Caco-2 (cell line): ENCODE data around the gene MYL7. TPM values are rescaled to one million over a fixed set of nuclear protein-coding genes. Genes with fewer than 3 reads are reported as not detected.

ENCODE experiments used
- Bru-seq: library from RNA; stranded (reverse); fragments of 400-500 nt; gene quantifications from one replicate; lab custom pipeline; 2021; lab: Mats Ljungman, UMichigan
- BruChase-seq, 2 experiments: library from RNA; stranded (reverse); fragments of 400-500 nt; gene quantifications; one replicate each; lab custom pipeline; 2021; lab: Mats Ljungman, UMichigan
- BruUV-seq: library from RNA; stranded (reverse); fragments of 400-500 nt; replicated peaks from 2 replicates; lab custom pipeline; 2021; lab: Mats Ljungman, UMichigan
- CTCF ChIA-PET: fragments of 300-600 bp; sonication (Branson Sonifier 250); formaldehyde crosslinking; loops from one replicate; lab custom pipeline; 2022; ENCODE audit warnings: antibody characterized with exemption; lab: Charles Lee
- POLR2A ChIA-PET: fragments of 300-600 bp; sonication (Branson Sonifier 250); formaldehyde crosslinking; loops from one replicate; lab custom pipeline; 2022; ENCODE audit warnings: antibody characterized with exemption; lab: Charles Lee
- DNase-seq, 2 experiments: peaks; one replicate each; pipeline versions ENCODE4 v3.0.0 to v3.0.0-alpha.2; 2020 to 2022
- H3K27me3 ChIP-seq: replicated peaks from 2 replicates; pipeline ENCODE4 v1.6.0; 2011; ENCODE audit warnings: low read length; ENCODE audit not compliant: control insufficient read depth, insufficient read depth
- H3K36me3 ChIP-seq: 2 replicates; pipeline ENCODE4 v1.5.1; 2011; ENCODE audit warnings: low read length; ENCODE audit not compliant: control insufficient read depth, insufficient read depth
- H3K4me1 ChIP-seq: fragments of 250-450 bp; sonication (Bioruptor Pico); 2 replicates; pipeline ENCODE4 v1.5.1; 2020; ENCODE audit warnings: mild to moderate bottlenecking
- H3K4me3 ChIP-seq: 2 replicates; pipeline ENCODE4 v1.5.1; 2011; ENCODE audit warnings: low read depth, mild to moderate bottlenecking, control low read depth, low read length
- H3K9me3 ChIP-seq: fragments of 250-450 bp; sonication (Bioruptor Pico); 2 replicates; pipeline ENCODE4 v1.5.1; 2020; ENCODE audit warnings: mild to moderate bottlenecking, moderate library complexity
- H3K27ac Mint-ChIP-seq: one replicate; pipeline ENCODE4 v1.8.0; 2022; ENCODE audit warnings: mixed read lengths; ENCODE audit not compliant: unreplicated experiment
- H3K27me3 Mint-ChIP-seq: one replicate; pipeline ENCODE4 v1.8.0; 2022; ENCODE audit warnings: mixed read lengths; ENCODE audit not compliant: insufficient read depth, unreplicated experiment
- H3K36me3 Mint-ChIP-seq: one replicate; pipeline ENCODE4 v1.8.0; 2022; ENCODE audit warnings: mild to moderate bottlenecking, mixed read lengths; ENCODE audit not compliant: insufficient read depth, unreplicated experiment
- H3K4me1 Mint-ChIP-seq: one replicate; pipeline ENCODE4 v1.8.0; 2022; ENCODE audit warnings: low read depth, mixed read lengths; ENCODE audit not compliant: unreplicated experiment
- H3K4me3 Mint-ChIP-seq: one replicate; pipeline ENCODE4 v1.8.0; 2022; ENCODE audit warnings: mild to moderate bottlenecking, moderate library complexity, mixed read lengths; ENCODE audit not compliant: unreplicated experiment
- H3K9me3 Mint-ChIP-seq: one replicate; pipeline ENCODE4 v1.8.0; 2022; ENCODE audit warnings: mixed read lengths; ENCODE audit not compliant: unreplicated experiment
- CTCF ChIP-seq, 2 experiments: fragments of 200-600 bp in 1 of 2; IDR thresholded peaks; 1 replicate in 1 of 2; 2 replicates in 1 of 2; pipeline versions ENCODE4 v1.5.1 to v1.8.0; 2011 to 2022; ENCODE audit warnings: antibody characterized with exemption in 1 of 2, control low read depth in 1 of 2, inconsistent platforms in 1 of 2, low read depth in 1 of 2, low read length in 1 of 2, mild to moderate bottlenecking in 1 of 2, moderate library complexity in 1 of 2; ENCODE audit not compliant: insufficient read depth in 1 of 2, severe bottlenecking in 1 of 2, unreplicated experiment in 1 of 2
- intact Hi-C: fragments of 100-400 bp; cut with micrococcal nuclease; formaldehyde crosslinking; loops from one replicate; pipeline ENCODE4 v1.10.0; 2022; ENCODE audit not compliant: unreplicated experiment
- long read RNA-seq: library from polyadenylated mRNA; stranded (forward); transcript quantifications from one replicate; pipeline ENCODE4 v2.0.0, GENCODE V29; 2022
- total RNA-seq: library from RNA; stranded (reverse); gene quantifications from 2 replicates; pipeline ENCODE4 v1.2.3, GENCODE V29; 2022

The MYL7 gene
- 16.2 and 22.4 TPM in 2 replicates for total RNA-seq
- Bru-seq, nascent RNA, result percentile 32 among the genes with signal in this experiment
- BruChase-seq, experiment 1, labeled RNA remaining after a 2-hour chase, result percentile 46 among the genes with signal in this experiment
- BruChase-seq, experiment 2, labeled RNA remaining after a 6-hour chase, result percentile 50 among the genes with signal in this experiment
- long read RNA-seq, partial matches to known transcripts, result 0 of 9 reads
- long read RNA-seq, other reads (novel, unspliced or antisense), result 7 of 9 reads

GRCh38 chr7:44141221-44141850 is at the start of gene MYL7:
Gene MYL7, minus strand, starts transcription at chr7:44141332. Its CDS starts 27 bp downstream, at chr7:44141305.
- Histone ChIP-seq H3K9me3 (no peaks in the 10 kb centered on the region), H3K36me3 (no peaks in the 10 kb centered on the region), H3K27me3 (no peaks in the 10 kb centered on the region), H3K4me1 (peaks cover 7% of the 10 kb centered on the region), H3K4me3 (no peak within 1 kb of the TSS)
- intact Hi-C loops, result no loop called here
- POLR2A ChIA-PET, result interaction anchor here (0.6 kb wide), 1 partner anchor 88 kb away, joined by 3 read pairs; no protein-coding TSS in a partner anchor
- CTCF ChIA-PET, result interaction anchor here (1.2 kb wide), 1 partner anchor 10 kb away, joined by 8 read pairs; no protein-coding TSS in a partner anchor
- Mint-ChIP-seq H3K36me3 (no peaks in the 10 kb centered on the region), H3K4me1 (peaks cover 7% of the 10 kb centered on the region), H3K4me3 (peak within 1 kb of the TSS; percentile 34), H3K27ac (peak within 1 kb of the TSS; percentile 60), H3K27me3 (no peaks in the 10 kb centered on the region), H3K9me3 (no peaks in the 10 kb centered on the region)
- no peak for DNase-seq
- TF ChIP-seq CTCF (IDR thresholded peaks at IDR 0.05; ENCODE audit: insufficient read depth in 1 of 2, low read depth in 1 of 2, low read length in 1 of 2, severe bottlenecking in 1 of 2, unreplicated experiment in 1 of 2), result no peak
- BruUV-seq, result no TSS peak

- no peaks in the 10 kb centered on the region; the same call in 1 of the 2 replicates for H3K27me3 ChIP-seq
- Mint-ChIP-seq H3K36me3 (no peaks in the 10 kb centered on the region), H3K4me1 (no peaks in the 10 kb centered on the region), H3K27ac (no peak overlapping the region), H3K27me3 (peaks cover 8% of the 10 kb centered on the region), H3K4me3 (no peak overlapping the region), H3K9me3 (no peaks in the 10 kb centered on the region)
- POLR2A ChIA-PET, result no interaction called here
- H3K4me3 ChIP-seq, result no peak overlapping the region
- BruUV-seq, result no TSS peak
- H3K4me1 ChIP-seq, result no peaks in the 10 kb centered on the region
- no peak for TF ChIP-seq CTCF (IDR thresholded peaks at IDR 0.05; ENCODE audit: insufficient read depth in 1 of 2, low read depth in 1 of 2, low read length in 1 of 2, severe bottlenecking in 1 of 2, unreplicated experiment in 1 of 2)
- no peak for DNase-seq
- CTCF ChIA-PET, result no interaction called here
- intact Hi-C loops, result no loop called here
- no peaks in the 10 kb centered on the region for H3K36me3 ChIP-seq
- no peaks in the 10 kb centered on the region for H3K9me3 ChIP-seq
Observed at GRCh38 chr7:44189993-44190872, 49.1 kb upstream of the MYL7 start.
